HepG2 (cell line): Measurements from ENCODE around the gene TPRN. TPM values are rescaled to one million over a fixed set of nuclear protein-coding genes. Genes with fewer than 3 reads are reported as not detected.
A peak's percentile ranks its signal among the peaks of the same experiment; 100 is the strongest.

Experiments used
- DPF2 ChIP-seq: sonication (generic); formaldehyde crosslinking; IDR thresholded peaks from 2 replicates; pipeline ENCODE4 v1.4.0; 2020; ENCODE audit warnings: mild to moderate bottlenecking, low read depth, missing genetic modification reagents, borderline replicate concordance
- MED1 ChIP-seq: sonication (generic); formaldehyde crosslinking; IDR thresholded peaks from 2 replicates; pipeline ENCODE4 v1.4.0; 2020; ENCODE audit warnings: missing genetic modification reagents
- NCOA1 ChIP-seq: sonication (generic); formaldehyde crosslinking; IDR thresholded peaks from 2 replicates; pipeline ENCODE4 v1.9.0; 2021; ENCODE audit warnings: missing genetic modification reagents
- PPARG ChIP-seq: conservative IDR thresholded peaks from 2 replicates; pipeline ENCODE4 v1.6.1; 2016; ENCODE audit warnings: missing biosample characterization, missing genetic modification reagents
- SAP130 ChIP-seq: IDR thresholded peaks from 2 replicates; pipeline ENCODE4 v1.6.1; 2016; ENCODE audit warnings: low read depth
- SMAD3 ChIP-seq: sonication (generic); formaldehyde crosslinking; IDR thresholded peaks from 2 replicates; pipeline ENCODE4 v1.4.0; 2020; ENCODE audit warnings: missing genetic modification reagents
- SNAI1 ChIP-seq: sonication (generic); formaldehyde crosslinking; IDR thresholded peaks from 2 replicates; pipeline ENCODE4 v1.5.0; 2020; ENCODE audit warnings: mild to moderate bottlenecking, missing genetic modification reagents, borderline replicate concordance
- YEATS4 ChIP-seq: sonication (generic); formaldehyde crosslinking; IDR thresholded peaks from 2 replicates; pipeline ENCODE4 v1.4.0; 2020; ENCODE audit warnings: missing genetic modification reagents, borderline replicate concordance
- YY1 ChIP-seq: IDR thresholded peaks from 2 replicates; pipeline ENCODE4 v1.6.1; 2011; ENCODE audit warnings: low read length, low read depth, moderate library complexity, mild to moderate bottlenecking; ENCODE audit not compliant: insufficient read depth, insufficient replicate concordance
- ZBTB10 ChIP-seq: sonication (generic); formaldehyde crosslinking; IDR thresholded peaks from 2 replicates; pipeline ENCODE4 v1.4.0; 2020; ENCODE audit warnings: missing genetic modification reagents, borderline replicate concordance
- ZNF224 ChIP-seq: sonication (generic); formaldehyde crosslinking; IDR thresholded peaks from 2 replicates; pipeline ENCODE4 v1.5.0; 2020; ENCODE audit warnings: mild to moderate bottlenecking, missing genetic modification reagents
- ZNF225 ChIP-seq: sonication (generic); formaldehyde crosslinking; IDR thresholded peaks from 2 replicates; pipeline ENCODE4 v1.4.0; 2020; ENCODE audit warnings: mild to moderate bottlenecking, missing genetic modification reagents
- ZNF558 ChIP-seq: sonication (generic); formaldehyde crosslinking; IDR thresholded peaks from 2 replicates; pipeline ENCODE4 v1.9.0; 2022; ENCODE audit warnings: mild to moderate bottlenecking, missing genetic modification reagents, borderline replicate concordance
- ZNF777 ChIP-seq: sonication (generic); formaldehyde crosslinking; IDR thresholded peaks from 2 replicates; pipeline ENCODE4 v1.4.0; 2020; ENCODE audit warnings: missing genetic modification reagents
- polyA plus RNA-seq, 8 experiments: library from polyadenylated mRNA; depleted of rRNA in 3 of 8; stranded (reverse) in 7 of 8; unstranded in 1 of 8; fragments of >200 nt; fragmentation: Illumina TruSeq in 4 of 8; extraction: Trizol in 4 of 8; gene quantifications; 2 replicates each; pipeline versions ENCODE4 v1.2.1 to v1.2.3, GENCODE V29; 2011 to 2016; ENCODE audit warnings: low read depth in 4 of 8, missing spikeins in 1 of 8, mixed read lengths in 1 of 8; ENCODE audit not compliant: insufficient read depth in 1 of 8
- total RNA-seq, 5 experiments: library from RNA; depleted of rRNA; stranded (reverse); fragments of >200 nt; fragmentation: Illumina TruSeq; extraction: Trizol; gene quantifications; 2 replicates each; pipeline ENCODE4 v1.2.3, GENCODE V29; 2016; ENCODE audit warnings: low read depth in 1 of 5
- TF ChIP-seq, protein P1 (sequence below): IDR thresholded peaks from 2 replicates; pipeline ENCODE4 v1.6.1; 2016; ENCODE audit warnings: low read depth, missing genetic modification reagents, missing compliant biosample characterization
- TF ChIP-seq, protein P2 (sequence below): sonication (generic); formaldehyde crosslinking; IDR thresholded peaks from 2 replicates; pipeline ENCODE4 v1.8.1; 2022; ENCODE audit warnings: mild to moderate bottlenecking, missing genetic modification reagents
- TF ChIP-seq, protein P3 (sequence below), 2 experiments: sonication (generic) in 1 of 2; formaldehyde crosslinking in 1 of 2; IDR thresholded peaks; 2 replicates each; pipeline versions ENCODE4 v1.4.0 to v1.6.1; 2018 to 2020; ENCODE audit warnings: missing genetic modification reagents in 2 of 2, borderline replicate concordance in 1 of 2, low read depth in 1 of 2, mild to moderate bottlenecking in 1 of 2, missing biosample characterization in 1 of 2
- TF ChIP-seq, protein P4 (sequence below): sonication (generic); formaldehyde crosslinking; IDR thresholded peaks from 2 replicates; pipeline ENCODE4 v1.4.0; 2020; ENCODE audit warnings: missing genetic modification reagents

Gene TPRN
- total and polyA plus RNA-seq, 2 of the 13 experiments (the other 11 are each of a cell fraction or from before 2014, with no cell fraction given): 10.1 to 19.2 TPM

GRCh38 chr9:137218754-137219271 lies 18.3 kb upstream of the TPRN start (continued):
- TF ChIP-seq YEATS4 (no peak), MED1 (CRISPR knock-in tag) (peak; percentile 77), SNAI1 (CRISPR knock-in tag) (no peak), SMAD3 (CRISPR knock-in tag) (0 out of 2 replicates have a peak, but pooled peaks have one; percentile 36), ZNF224 (CRISPR knock-in tag) (peak; percentile 64; the same call in 1 of the 2 replicates), ZNF225 (no peak), DPF2 (CRISPR knock-in tag) (no peak), PPARG (CRISPR knock-in tag) (0 out of 2 replicates have a peak, but pooled peaks have one; percentile 32), ZNF558 (CRISPR knock-in tag) (no peak), YY1 (no peak), SAP130 (peak; percentile 96), ZNF777 (CRISPR knock-in tag) (no peak), NCOA1 (no peak), ZBTB10 (CRISPR knock-in tag) (peak; percentile 56; the same call in 1 of the 2 replicates)
- TF ChIP-seq, protein P1, sequence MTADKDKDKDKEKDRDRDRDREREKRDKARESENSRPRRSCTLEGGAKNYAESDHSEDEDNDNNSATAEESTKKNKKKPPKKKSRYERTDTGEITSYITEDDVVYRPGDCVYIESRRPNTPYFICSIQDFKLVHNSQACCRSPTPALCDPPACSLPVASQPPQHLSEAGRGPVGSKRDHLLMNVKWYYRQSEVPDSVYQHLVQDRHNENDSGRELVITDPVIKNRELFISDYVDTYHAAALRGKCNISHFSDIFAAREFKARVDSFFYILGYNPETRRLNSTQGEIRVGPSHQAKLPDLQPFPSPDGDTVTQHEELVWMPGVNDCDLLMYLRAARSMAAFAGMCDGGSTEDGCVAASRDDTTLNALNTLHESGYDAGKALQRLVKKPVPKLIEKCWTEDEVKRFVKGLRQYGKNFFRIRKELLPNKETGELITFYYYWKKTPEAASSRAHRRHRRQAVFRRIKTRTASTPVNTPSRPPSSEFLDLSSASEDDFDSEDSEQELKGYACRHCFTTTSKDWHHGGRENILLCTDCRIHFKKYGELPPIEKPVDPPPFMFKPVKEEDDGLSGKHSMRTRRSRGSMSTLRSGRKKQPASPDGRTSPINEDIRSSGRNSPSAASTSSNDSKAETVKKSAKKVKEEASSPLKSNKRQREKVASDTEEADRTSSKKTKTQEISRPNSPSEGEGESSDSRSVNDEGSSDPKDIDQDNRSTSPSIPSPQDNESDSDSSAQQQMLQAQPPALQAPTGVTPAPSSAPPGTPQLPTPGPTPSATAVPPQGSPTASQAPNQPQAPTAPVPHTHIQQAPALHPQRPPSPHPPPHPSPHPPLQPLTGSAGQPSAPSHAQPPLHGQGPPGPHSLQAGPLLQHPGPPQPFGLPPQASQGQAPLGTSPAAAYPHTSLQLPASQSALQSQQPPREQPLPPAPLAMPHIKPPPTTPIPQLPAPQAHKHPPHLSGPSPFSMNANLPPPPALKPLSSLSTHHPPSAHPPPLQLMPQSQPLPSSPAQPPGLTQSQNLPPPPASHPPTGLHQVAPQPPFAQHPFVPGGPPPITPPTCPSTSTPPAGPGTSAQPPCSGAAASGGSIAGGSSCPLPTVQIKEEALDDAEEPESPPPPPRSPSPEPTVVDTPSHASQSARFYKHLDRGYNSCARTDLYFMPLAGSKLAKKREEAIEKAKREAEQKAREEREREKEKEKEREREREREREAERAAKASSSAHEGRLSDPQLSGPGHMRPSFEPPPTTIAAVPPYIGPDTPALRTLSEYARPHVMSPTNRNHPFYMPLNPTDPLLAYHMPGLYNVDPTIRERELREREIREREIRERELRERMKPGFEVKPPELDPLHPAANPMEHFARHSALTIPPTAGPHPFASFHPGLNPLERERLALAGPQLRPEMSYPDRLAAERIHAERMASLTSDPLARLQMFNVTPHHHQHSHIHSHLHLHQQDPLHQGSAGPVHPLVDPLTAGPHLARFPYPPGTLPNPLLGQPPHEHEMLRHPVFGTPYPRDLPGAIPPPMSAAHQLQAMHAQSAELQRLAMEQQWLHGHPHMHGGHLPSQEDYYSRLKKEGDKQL: no peak
- TF ChIP-seq, protein P2, sequence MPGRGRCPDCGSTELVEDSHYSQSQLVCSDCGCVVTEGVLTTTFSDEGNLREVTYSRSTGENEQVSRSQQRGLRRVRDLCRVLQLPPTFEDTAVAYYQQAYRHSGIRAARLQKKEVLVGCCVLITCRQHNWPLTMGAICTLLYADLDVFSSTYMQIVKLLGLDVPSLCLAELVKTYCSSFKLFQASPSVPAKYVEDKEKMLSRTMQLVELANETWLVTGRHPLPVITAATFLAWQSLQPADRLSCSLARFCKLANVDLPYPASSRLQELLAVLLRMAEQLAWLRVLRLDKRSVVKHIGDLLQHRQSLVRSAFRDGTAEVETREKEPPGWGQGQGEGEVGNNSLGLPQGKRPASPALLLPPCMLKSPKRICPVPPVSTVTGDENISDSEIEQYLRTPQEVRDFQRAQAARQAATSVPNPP (CRISPR knock-in tag): no peak
- TF ChIP-seq, protein P3, sequence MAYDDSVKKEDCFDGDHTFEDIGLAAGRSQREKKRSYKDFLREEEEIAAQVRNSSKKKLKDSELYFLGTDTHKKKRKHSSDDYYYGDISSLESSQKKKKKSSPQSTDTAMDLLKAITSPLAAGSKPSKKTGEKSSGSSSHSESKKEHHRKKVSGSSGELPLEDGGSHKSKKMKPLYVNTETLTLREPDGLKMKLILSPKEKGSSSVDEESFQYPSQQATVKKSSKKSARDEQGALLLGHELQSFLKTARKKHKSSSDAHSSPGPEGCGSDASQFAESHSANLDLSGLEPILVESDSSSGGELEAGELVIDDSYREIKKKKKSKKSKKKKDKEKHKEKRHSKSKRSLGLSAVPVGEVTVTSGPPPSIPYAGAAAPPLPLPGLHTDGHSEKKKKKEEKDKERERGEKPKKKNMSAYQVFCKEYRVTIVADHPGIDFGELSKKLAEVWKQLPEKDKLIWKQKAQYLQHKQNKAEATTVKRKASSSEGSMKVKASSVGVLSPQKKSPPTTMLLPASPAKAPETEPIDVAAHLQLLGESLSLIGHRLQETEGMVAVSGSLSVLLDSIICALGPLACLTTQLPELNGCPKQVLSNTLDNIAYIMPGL (CRISPR knock-in tag; IDR thresholded peaks at IDR 0.05; ENCODE audit: borderline replicate concordance in 1 of 2, low read depth in 1 of 2): peak in 1 of 2 experiments; percentile 46; a peak in 1 of 4 replicates
- TF ChIP-seq, protein P4, sequence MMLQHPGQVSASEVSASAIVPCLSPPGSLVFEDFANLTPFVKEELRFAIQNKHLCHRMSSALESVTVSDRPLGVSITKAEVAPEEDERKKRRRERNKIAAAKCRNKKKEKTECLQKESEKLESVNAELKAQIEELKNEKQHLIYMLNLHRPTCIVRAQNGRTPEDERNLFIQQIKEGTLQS: peak; percentile 47; the same call in 1 of the 2 replicates
